ENCODE data around the gene CCDC68. TPM values are rescaled to one million over a fixed set of nuclear protein-coding genes. Genes with fewer than 3 reads are reported as not detected.
A peak's percentile ranks its signal among the peaks of the same experiment; 100 is the strongest.

The CCDC68 gene
- total and polyA plus RNA-seq, 2 of the 4 experiments (the other 2 are of a cell fraction), result 0.46 to 0.54 TPM

GRCh38 chr18:54926593-54927325 lies 32.5 kb downstream of the CCDC68 start:
- TF ChIP-seq SMC3 (IDR thresholded peaks at IDR 0.05; ENCODE audit: low read depth, low read length), result no peak
- no peak for TF ChIP-seq RAD21 (IDR thresholded peaks at IDR 0.05; ENCODE audit: low read length)
- TF ChIP-seq CEBPB (IDR thresholded peaks at IDR 0.05; ENCODE audit: low read depth, low read length), result peak; percentile 16; the same call in 1 of the 2 replicates
- TF ChIP-seq CTCF (conservative IDR thresholded peaks at IDR 0.05; ENCODE audit: low read depth, low read length), result no peak
- TF ChIP-seq POLR2A (IDR thresholded peaks at IDR 0.05; ENCODE audit: low read depth, low read length), result no peak
- TF ChIP-seq RFX5 (IDR thresholded peaks at IDR 0.05; ENCODE audit: low read depth, low read length), result no peak
- no peak for TF ChIP-seq MXI1 (IDR thresholded peaks at IDR 0.05; ENCODE audit: borderline replicate concordance, low read depth, low read length)
- 100% methylated on average over 1 of the region's 3 CpGs; no CpG with 5 or more reads in 1 of the 2 experiments for WGBS, 2 experiments (ENCODE audit: extremely low coverage in 2 of 2, insufficient read length in 1 of 2)
- Histone ChIP-seq H4K8ac (ENCODE audit: low read depth in 2 of 2, low read length in 2 of 2) (no peak overlapping the region), H3K9me1 (ENCODE audit: insufficient read depth, low read length) (no peaks in the 10 kb centered on the region; the same call in 1 of the 2 replicates), H4K5ac (ENCODE audit: low read depth, low read length) (no peak overlapping the region), H2AFZ (replicated peaks; ENCODE audit: low read length, poor library complexity) (no peak overlapping the region), H4K91ac (ENCODE audit: insufficient read depth, low read depth, low read length) (no peak overlapping the region), H2AK9ac (replicated peaks; ENCODE audit: low read depth, low read length, poor library complexity) (no peak overlapping the region), H3K56ac (ENCODE audit: extremely low read depth, insufficient read depth, low read length) (no peak overlapping the region), H2BK5ac (ENCODE audit: low read depth, low read length, poor library complexity, severe bottlenecking) (no peak overlapping the region), H4K20me1 (ENCODE audit: insufficient read depth, low read length) (no peaks in the 10 kb centered on the region), H3K9me3 (ENCODE audit: control insufficient read depth, insufficient read depth, low read length) (peaks cover 5% of the 10 kb centered on the region), H3K18ac (ENCODE audit: low read depth, low read length) (no peak overlapping the region), H2BK120ac (ENCODE audit: low read depth, low read length) (no peak overlapping the region), H3K79me1 (ENCODE audit: low read depth in 1 of 2, low read length in 2 of 2) (no peaks in the 10 kb centered on the region), H3K4me2 (ENCODE audit: low read depth, low read length) (no peak overlapping the region), H3K4me3 (ENCODE audit: insufficient read depth, low read depth, low read length) (no peak overlapping the region), H3K4ac (ENCODE audit: low read depth, low read length) (no peak overlapping the region), H2BK20ac (ENCODE audit: low read depth, low read length) (no peak overlapping the region), H3K9ac (ENCODE audit: low read depth, low read length) (no peak overlapping the region), H3K4me1 (ENCODE audit: control insufficient read depth, insufficient read depth, low read length) (no peaks in the 10 kb centered on the region), H3K27ac (ENCODE audit: insufficient read depth, low read length) (no peak overlapping the region), H3K27me3 (ENCODE audit: control insufficient read depth, insufficient read depth, low read length) (no peaks in the 10 kb centered on the region), H2BK15ac (ENCODE audit: low read depth, low read length) (no peak overlapping the region), H3K14ac (replicated peaks; ENCODE audit: low read depth, low read length) (no peak overlapping the region), H3K23ac (ENCODE audit: low read depth, low read length) (no peak overlapping the region), H2AK5ac (ENCODE audit: low read depth, low read length) (no peak overlapping the region), H3K36me3 (ENCODE audit: control insufficient read depth, insufficient read depth, low read length) (peaks cover 6% of the 10 kb centered on the region)
- ATAC-seq (ENCODE audit: low read depth) (no peak), DNase-seq (peak; percentile 57)
- ChIA-PET CTCF (no interaction called here), POLR2A (ENCODE audit: unreplicated experiment) (no interaction called here)
- intact Hi-C loops (cut with micrococcal nuclease) (no loop called here), dilution Hi-C loops (cut with HindIII; ENCODE audit: low sequenced_read_pairs, unreplicated experiment) (no loop called here), in situ Hi-C loops (cut with MboI; ENCODE audit: low sequenced_read_pairs) (loop anchor here (10.0 kb wide), 1 partner anchor 58 kb away; no protein-coding TSS in a partner anchor)
- BruUV-seq (replicated peaks), result no TSS peak

Data from IMR-90 (cell line).